ENCODE results near the gene DAND5. TPM values are rescaled to one million over a fixed set of nuclear protein-coding genes. Genes with fewer than 3 reads are reported as not detected.
"Not testable (repeated sequence)": the region's sequence is repeated elsewhere in the genome, so short reads cannot be mapped to it uniquely, and the experiment has no call there.

Gene DAND5
- total RNA-seq, 2 donors from 2014 or later = 5.2 to 7.0 TPM

- peak; percentile 94 to 96 for ATAC-seq
- peak; percentile 84 for DNase-seq
- intact Hi-C loops (cut with DNase I) = no loop called here
Observed at GRCh38 chr19:12956446-12957388, 12.7 kb upstream of the DAND5 start, which contains the start of gene GADD45GIP1. TSS of gene GADD45GIP1 (minus strand) at chr19:12957223. CDS start at chr19:12957212, 11 bp downstream.

- intact Hi-C loops (cut with DNase I); DNase-seq: not testable (repeated sequence)
- ATAC-seq = peak in 1 of 2 donors; percentile 2
Observed at GRCh38 chr19:12957389-12957952, 11.9 kb upstream of the DAND5 start.

- intact Hi-C loops (cut with DNase I) = no loop called here
- ATAC-seq (no peak), DNase-seq (no peak)
Observed at GRCh38 chr19:12959481-12959880, 9.9 kb upstream of the DAND5 start.

GRCh38 chr19:12965017-12965811 is 4.2 kb upstream of the DAND5 start:
- ATAC-seq = peak; percentile 93 to 96
- DNase-seq = peak; percentile 82
- intact Hi-C loops (cut with DNase I) = no loop called here

- DNase-seq (no peak), ATAC-seq (no peak)
- intact Hi-C loops (cut with DNase I) = no loop called here
Observed at GRCh38 chr19:12965812-12966135, 3.6 kb upstream of the DAND5 start.

- ATAC-seq (no peak), DNase-seq (no peak)
- intact Hi-C loops (cut with DNase I) = no loop called here
Observed at GRCh38 chr19:12967907-12968306, 1.5 kb upstream of the DAND5 start.

GRCh38 chr19:12970070-12970820 is 869 bp downstream of the DAND5 start:
- intact Hi-C loops (cut with DNase I) = loop anchor here in 1 of 2 donors (10.0 kb wide), 1 partner anchor 615 kb away; no protein-coding TSS in a partner anchor
- DNase-seq = no peak
- ATAC-seq = no peak

GRCh38 chr19:12973236-12973635 is 3.9 kb downstream of the DAND5 start:
- ATAC-seq (no peak), DNase-seq (no peak)
- intact Hi-C loops (cut with DNase I) = loop anchor here in 1 of 2 donors (10.0 kb wide), 1 partner anchor 612 kb away; no protein-coding TSS in a partner anchor

GRCh38 chr19:12974301-12975220 is 5.2 kb downstream of the DAND5 start:
- ATAC-seq (no peak), DNase-seq (no peak)
- intact Hi-C loops (cut with DNase I) = loop anchor here (5.0 to 10.0 kb wide), 2 partner anchors 288 to 610 kb away; no protein-coding TSS in a partner anchor

GRCh38 chr19:12975221-12975741 is 5.9 kb downstream of the DAND5 start:
- DNase-seq (no peak), ATAC-seq (no peak)
- intact Hi-C loops (cut with DNase I) = loop anchor here (5.0 to 10.0 kb wide), 2 partner anchors 287 to 610 kb away; no protein-coding TSS in a partner anchor

- intact Hi-C loops (cut with DNase I) = loop anchor here (5.0 to 10.0 kb wide), 2 partner anchors 286 to 609 kb away; no protein-coding TSS in a partner anchor
- ATAC-seq, DNase-seq: not testable (repeated sequence)
Observed at GRCh38 chr19:12976109-12976508, 6.7 kb downstream of the DAND5 start.

- DNase-seq (no peak), ATAC-seq (no peak)
- intact Hi-C loops (cut with DNase I) = loop anchor here (2.0 to 10.0 kb wide), 5 partner anchors 113 to 605 kb away; no protein-coding TSS in a partner anchor
Observed at GRCh38 chr19:12979974-12980373, 10.6 kb downstream of the DAND5 start.

- no peak for ATAC-seq
- no peak for DNase-seq
- intact Hi-C loops (cut with DNase I) = no loop called here
Observed at GRCh38 chr19:12982648-12983047, 13.3 kb downstream of the DAND5 start.

- ATAC-seq (no peak), DNase-seq (no peak)
- intact Hi-C loops (cut with DNase I) = no loop called here
Observed at GRCh38 chr19:12983091-12983490, 13.7 kb downstream of the DAND5 start.

- DNase-seq (peak; percentile 84), ATAC-seq (peak; percentile 87 to 90)
- intact Hi-C loops (cut with DNase I) = no loop called here
Observed at GRCh38 chr19:12983542-12984142, 14.3 kb downstream of the DAND5 start.

- ATAC-seq (no peak), DNase-seq (no peak)
- intact Hi-C loops (cut with DNase I) = no loop called here
Observed at GRCh38 chr19:12984143-12984627, 14.8 kb downstream of the DAND5 start.

- intact Hi-C loops (cut with DNase I) = loop anchor here (5.0 kb wide), 2 partner anchors 78 to 93 kb away; no protein-coding TSS in a partner anchor
- ATAC-seq (peak in 1 of 2 donors; percentile 2), DNase-seq (no peak)
Observed at GRCh38 chr19:12984683-12985048, 15.3 kb downstream of the DAND5 start.
